Fibroblast of the conjunctiva (primary cell): Measurements from ENCODE around the gene HRK.
A peak's percentile ranks its signal among the peaks of the same experiment; 100 is the strongest.

Experiments used
- DNase-seq: peaks from one replicate; pipeline ENCODE4 v3.0.0-alpha.2; 2010; ENCODE audit warnings: low read depth

Gene HRK

GRCh38 chr12:116867523-116867922 is 13.7 kb downstream of the HRK start:
- no peak for DNase-seq

GRCh38 chr12:116864371-116865160 is 16.7 kb downstream of the HRK start:
- DNase-seq, result peak; percentile 24

GRCh38 chr12:116863275-116863767 is 17.9 kb downstream of the HRK start:
- peak; percentile 18 for DNase-seq

GRCh38 chr12:116862167-116862566 is 19.1 kb downstream of the HRK start:
- no peak for DNase-seq

GRCh38 chr12:116861320-116861719 is 19.9 kb downstream of the HRK start:
- DNase-seq, result no peak

GRCh38 chr12:116860263-116860662 is 21.0 kb downstream of the HRK start:
- no peak for DNase-seq

- DNase-seq, result no peak
Observed at GRCh38 chr12:116859079-116859478, 22.2 kb downstream of the HRK start.

GRCh38 chr12:116856729-116857128 is 24.5 kb downstream of the HRK start:
- DNase-seq, result no peak

GRCh38 chr12:116855744-116856470 is 25.3 kb downstream of the HRK start:
- no peak for DNase-seq

- DNase-seq, result no peak
Observed at GRCh38 chr12:116853507-116853906, 27.7 kb downstream of the HRK start.

- DNase-seq, result no peak
Observed at GRCh38 chr12:116852303-116852702, 28.9 kb downstream of the HRK start.

GRCh38 chr12:116849216-116849615 is 32.0 kb downstream of the HRK start:
- DNase-seq, result no peak

- DNase-seq, result no peak
Observed at GRCh38 chr12:116843085-116843484, 38.2 kb downstream of the HRK start.

- DNase-seq, result no peak
Observed at GRCh38 chr12:116839287-116839830, 41.9 kb downstream of the HRK start.

GRCh38 chr12:116838365-116838764 is 42.9 kb downstream of the HRK start:
- DNase-seq, result no peak

GRCh38 chr12:116837097-116837496 is 44.1 kb downstream of the HRK start:
- no peak for DNase-seq

- no peak for DNase-seq
Observed at GRCh38 chr12:116835484-116835883, 45.8 kb downstream of the HRK start.

GRCh38 chr12:116833474-116833873 is 47.8 kb downstream of the HRK start:
- DNase-seq, result no peak

- no peak for DNase-seq
Observed at GRCh38 chr12:116832353-116832752, 48.9 kb downstream of the HRK start.

- no peak for DNase-seq
Observed at GRCh38 chr12:116827432-116827831, 53.8 kb downstream of the HRK start.

- no peak for DNase-seq
Observed at GRCh38 chr12:116821291-116821690, 60.0 kb downstream of the HRK start.

GRCh38 chr12:116820064-116820656 is 61.1 kb downstream of the HRK start:
- DNase-seq, result no peak
